ENCODE measurements around the gene NMBR.
"Not testable (repeated sequence)": the region's sequence is repeated elsewhere in the genome, so short reads cannot be mapped to it uniquely, and the experiment has no call there.

Gene NMBR

DNA sequence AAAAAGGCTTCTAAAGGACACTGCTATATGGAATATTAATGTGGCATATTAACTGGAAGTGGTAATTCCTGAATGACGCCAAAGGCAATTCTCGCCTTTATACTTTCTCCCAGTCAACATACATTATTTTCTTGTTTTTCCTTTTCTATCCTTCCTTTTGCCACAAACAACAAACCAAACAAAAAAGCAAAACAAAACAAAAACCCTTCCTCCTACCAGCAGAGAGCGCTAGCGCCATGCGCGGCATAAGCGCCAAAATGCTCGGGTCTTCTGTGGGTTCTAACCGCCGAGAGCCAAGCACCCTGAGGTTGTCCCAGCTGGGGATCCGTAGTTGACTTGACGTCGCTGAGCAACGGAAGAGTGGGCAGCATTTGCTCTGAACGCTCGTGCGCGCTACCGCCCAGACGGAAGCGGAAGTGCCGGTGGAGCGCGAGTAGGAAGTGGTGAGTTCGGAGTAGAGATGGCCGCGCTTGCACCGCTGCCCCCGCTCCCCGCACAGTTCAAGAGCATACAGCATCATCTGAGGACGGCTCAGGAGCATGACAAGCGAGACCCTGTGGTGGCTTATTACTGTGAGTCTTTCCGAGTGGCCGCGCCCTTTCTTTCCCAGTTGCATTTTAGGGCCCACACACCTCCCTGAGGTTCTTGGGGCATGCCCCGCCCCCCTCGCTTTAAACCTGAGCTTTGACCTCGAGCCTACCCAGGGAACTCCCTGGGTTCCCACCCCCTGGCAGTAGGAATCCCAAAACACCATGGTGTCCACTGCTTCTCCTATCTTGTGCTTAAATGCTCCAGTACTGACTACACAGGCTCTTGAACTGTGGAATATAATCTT, at the start of gene NMBR, which contains the start of gene VTA1:
Gene NMBR (minus strand): TSS at position 295 of the 835 bp plus-strand sequence. CDS start 58,464 bp downstream, outside the sequence.
Gene VTA1 (plus strand): TSS at position 436 of the 835 bp plus-strand sequence. CDS start 25 bp downstream, at position 461.
- peak; percentile 99 for DNase-seq

GRCh38 chr6:142195862-142196541, 49.1 kb upstream of the NMBR start:
- peak; percentile 43 for DNase-seq

DNA sequence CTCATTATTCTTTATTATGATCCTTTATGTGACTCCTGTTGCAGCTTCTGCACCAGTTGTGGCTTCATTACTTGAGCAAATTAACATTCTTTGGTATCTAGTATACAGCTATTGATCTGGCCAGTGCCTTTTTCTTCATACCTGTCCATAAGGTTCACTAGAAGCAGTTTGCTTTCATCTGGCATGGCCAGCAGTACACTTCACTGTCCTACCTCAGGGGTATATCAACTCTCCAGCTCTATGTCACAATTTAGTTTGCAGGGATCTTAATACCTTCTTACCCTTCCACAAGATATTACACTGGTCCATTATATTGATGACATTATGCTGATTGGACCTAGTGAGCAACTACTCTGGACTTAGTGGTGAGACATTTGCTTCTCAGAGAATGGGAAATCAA, 46.7 kb upstream of the NMBR start:
- DNase-seq: no peak

DNA sequence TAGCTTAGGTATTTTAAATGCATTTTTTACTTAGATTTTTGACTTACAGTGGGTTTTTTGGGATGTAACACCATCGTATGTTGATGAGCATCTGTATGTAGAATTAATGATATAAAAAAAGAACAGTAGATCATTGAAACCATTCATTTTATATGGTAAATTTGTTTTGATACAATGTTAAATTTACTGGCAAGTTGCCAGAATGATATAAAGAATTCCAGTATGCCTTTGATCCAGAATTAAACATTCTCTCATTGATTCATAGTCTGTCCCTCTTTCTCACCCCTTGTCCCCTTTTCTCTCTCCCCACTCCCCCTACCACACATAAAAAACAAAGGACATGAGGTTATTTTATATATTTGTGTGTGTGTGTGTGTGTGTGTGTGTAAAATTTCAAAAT, 45.4 kb upstream of the NMBR start:
- no peak for DNase-seq

GRCh38 chr6:142189057-142189456, 42.1 kb upstream of the NMBR start:
- DNase-seq: no peak

GRCh38 chr6:142188341-142188740, 41.4 kb upstream of the NMBR start:
- peak; percentile 6 for DNase-seq

- DNase-seq: peak; percentile 37
Observed at GRCh38 chr6:142187209-142187608, 40.3 kb upstream of the NMBR start.

DNA sequence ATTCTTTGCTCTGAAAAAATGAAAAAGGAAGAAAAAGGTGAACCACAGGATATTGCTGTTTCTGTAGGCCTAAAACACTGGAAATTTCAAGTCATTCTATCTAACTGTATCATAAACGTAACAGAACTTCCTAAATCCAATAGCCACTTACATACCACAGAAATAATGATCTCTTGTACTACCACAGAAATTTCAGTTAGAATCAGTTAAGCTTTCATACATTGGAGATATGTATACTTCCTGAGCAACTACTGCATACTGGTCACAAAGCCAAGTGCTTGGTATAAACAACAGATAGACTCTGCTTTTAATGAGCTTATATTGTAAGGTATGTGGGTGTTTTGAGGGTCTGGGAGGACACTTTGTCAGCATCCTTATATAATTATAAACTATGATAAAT, 38.7 kb upstream of the NMBR start:
- DNase-seq: no peak

- peak; percentile 76 for DNase-seq
Observed at GRCh38 chr6:142184307-142184706, 37.4 kb upstream of the NMBR start.

DNA sequence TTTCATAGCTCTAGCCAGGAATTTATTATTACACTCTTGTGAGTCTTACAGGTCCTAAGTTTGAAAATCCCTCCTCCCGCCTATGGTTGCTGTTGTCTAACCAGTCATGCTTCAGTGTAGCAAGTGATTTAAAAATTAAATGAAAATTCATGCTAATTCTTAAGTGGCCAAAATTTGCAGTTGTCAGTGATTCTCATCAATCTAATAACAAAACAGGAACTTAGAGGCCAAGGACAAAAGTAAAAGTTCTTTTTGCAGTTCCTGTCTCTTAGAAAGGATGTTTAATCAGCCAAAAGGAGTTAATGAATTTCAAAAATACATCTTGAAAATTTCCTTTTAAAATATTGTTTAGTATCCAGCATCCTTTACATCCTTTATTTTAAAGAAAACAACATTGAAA, 36.4 kb upstream of the NMBR start:
- no peak for DNase-seq

- no peak for DNase-seq
Observed at GRCh38 chr6:142182004-142182403, 35.1 kb upstream of the NMBR start.

- DNase-seq: no peak
Observed at GRCh38 chr6:142178129-142178528, 31.2 kb upstream of the NMBR start.

GRCh38 chr6:142174703-142175102, 27.8 kb upstream of the NMBR start:
- DNase-seq: no peak

DNA sequence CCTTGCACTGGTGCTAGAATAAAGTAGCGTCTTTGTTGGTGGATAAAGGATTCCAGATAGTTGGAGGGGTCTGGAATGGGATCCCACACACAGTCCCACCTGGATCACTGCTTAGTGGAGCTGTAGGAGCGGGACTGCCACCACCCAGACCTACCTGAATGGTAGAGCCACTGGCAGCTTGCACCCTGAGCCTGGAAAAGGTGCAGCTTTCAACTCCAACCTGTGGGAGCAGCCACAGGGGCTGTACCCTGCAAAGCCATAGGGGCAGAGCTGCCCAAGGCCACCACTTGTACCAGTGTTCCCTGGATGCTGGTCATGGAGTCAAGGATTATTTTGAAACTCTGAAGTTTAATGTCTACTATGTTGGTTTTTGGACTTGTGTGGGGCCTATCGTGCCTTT, 27.1 kb upstream of the NMBR start:
- no peak for DNase-seq

- DNase-seq: peak; percentile 64
Observed at GRCh38 chr6:142172758-142173157, 25.8 kb upstream of the NMBR start.

- DNase-seq: peak; percentile 48
Observed at GRCh38 chr6:142171351-142171750, 24.4 kb upstream of the NMBR start.

- no peak for DNase-seq
Observed at GRCh38 chr6:142167486-142167885, 20.6 kb upstream of the NMBR start.

DNA sequence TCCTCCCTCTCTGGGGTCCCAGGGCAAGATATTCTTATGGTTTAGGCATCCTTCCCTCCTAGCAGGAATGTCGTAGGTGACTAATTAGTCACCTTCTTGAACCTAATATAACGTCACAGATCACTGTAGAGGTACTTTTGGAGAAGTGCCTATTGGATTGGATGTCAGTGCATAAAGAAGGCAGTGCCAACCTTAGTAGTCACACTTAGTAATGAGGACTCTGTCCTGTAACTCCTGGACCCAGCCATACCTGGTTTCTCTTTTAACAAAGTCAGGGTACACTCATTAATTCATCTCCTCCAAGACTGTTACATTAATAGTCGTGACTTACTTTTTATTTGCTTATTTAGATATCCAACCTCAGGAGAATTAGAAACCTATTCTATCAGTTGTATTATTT, 20.1 kb upstream of the NMBR start:
- no peak for DNase-seq

GRCh38 chr6:142165227-142165626, 18.3 kb upstream of the NMBR start:
- no peak for DNase-seq

GRCh38 chr6:142162780-142163179, 15.9 kb upstream of the NMBR start:
- no peak for DNase-seq

DNA sequence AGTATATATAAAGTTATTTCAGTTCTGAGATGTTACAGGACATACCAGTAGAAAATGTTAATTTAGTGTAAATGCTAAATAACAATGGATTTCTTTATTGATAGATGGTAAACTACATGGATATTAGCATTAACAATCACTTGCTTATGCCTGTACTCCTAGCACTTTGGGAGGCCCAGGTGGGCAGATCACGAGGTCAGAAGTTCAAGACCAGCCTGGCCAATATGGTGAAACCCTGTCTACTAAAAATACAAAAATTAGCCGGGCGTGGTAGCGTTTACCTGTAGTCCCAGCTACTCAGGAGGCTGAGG, 9.8 kb upstream of the NMBR start:
- DNase-seq: not testable (repeated sequence)

- peak; percentile 50 for DNase-seq
Observed at GRCh38 chr6:142155895-142156757, 9.2 kb upstream of the NMBR start.

DNA sequence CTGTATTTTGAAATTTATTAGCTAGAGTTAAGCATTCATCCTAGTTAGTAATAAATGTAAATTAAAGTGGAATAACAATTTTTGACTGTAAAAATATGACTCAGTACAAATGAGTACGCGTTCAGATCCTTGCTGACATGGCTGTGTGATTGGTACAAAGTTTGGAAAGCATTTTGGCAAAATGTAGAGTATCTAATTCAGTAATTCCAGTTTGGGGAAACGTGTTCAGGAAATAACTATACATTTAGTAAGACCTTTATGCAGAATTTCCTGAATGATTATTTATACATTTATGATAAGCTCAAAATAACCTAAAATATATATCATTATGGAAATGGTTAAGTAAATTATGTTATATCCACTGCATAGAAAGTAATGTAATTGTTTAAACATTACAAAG, 8.2 kb upstream of the NMBR start:
- DNase-seq: no peak

All from DMS53 (cell line).